ENCODE data around the gene BZW2. TPM values are rescaled to one million over a fixed set of nuclear protein-coding genes. Genes with fewer than 3 reads are reported as not detected.

BZW2 gene
- total and polyA plus RNA-seq, 2 of the 13 experiments (the other 11 are each of a cell fraction or from before 2014, with no cell fraction given) = 21.8 to 95.2 TPM

- TF ChIP-seq ZFP90 (CRISPR knock-in tag; IDR thresholded peaks at IDR 0.05; ENCODE audit: borderline replicate concordance) (no peak), IRF9 (CRISPR knock-in tag; IDR thresholded peaks at IDR 0.05; ENCODE audit: borderline replicate concordance) (no peak), BCL6 (CRISPR knock-in tag; IDR thresholded peaks at IDR 0.05) (no peak), MXD3 (CRISPR knock-in tag; IDR thresholded peaks at IDR 0.05) (no peak), SKIL (CRISPR knock-in tag; IDR thresholded peaks at IDR 0.05; ENCODE audit: borderline replicate concordance) (no peak), ZNF616 (CRISPR knock-in tag; IDR thresholded peaks at IDR 0.05; ENCODE audit: low read depth) (no peak)
These were observed 1.5 kb downstream of the BZW2 start (continued) for GRCh38 chr7:16647435-16647960.

DNA sequence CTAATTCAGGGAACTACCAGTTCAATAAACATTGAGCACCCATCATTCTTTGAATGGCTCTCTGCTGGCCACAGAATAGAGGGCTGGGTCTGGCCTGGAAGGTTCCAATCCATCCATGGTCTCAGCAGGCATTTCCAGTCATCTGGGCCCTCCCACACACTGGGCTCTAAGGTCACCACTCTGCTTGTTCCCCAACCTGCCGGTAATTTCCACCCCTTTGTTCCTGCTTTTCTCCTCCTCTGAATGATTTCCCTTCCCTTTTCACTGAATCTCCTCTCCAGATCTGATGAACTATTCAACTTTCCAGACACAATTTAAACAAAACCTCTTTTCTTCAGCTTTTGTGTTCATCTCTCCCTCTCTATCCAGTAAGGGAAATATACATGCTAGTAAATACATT, 2.6 kb downstream of the BZW2 start:
- Histone ChIP-seq H3K9ac (ENCODE audit: insufficient read depth, low read depth, low read length) (peak overlapping the region; percentile 20), H3K4me1 (ENCODE audit: insufficient read depth, low read length) (peaks cover 66% of the 10 kb centered on the region), H2AFZ (ENCODE audit: low read length) (no peak overlapping the region), H4K20me1 (ENCODE audit: insufficient read depth, low read length) (peaks cover 26% of the 10 kb centered on the region), H3K4me2 (ENCODE audit: low read depth, low read length) (peak overlapping the region; percentile 79), H3K4me3 (replicated peaks in 1 of 3; ENCODE audit: insufficient read depth in 1 of 3, low read depth in 2 of 3, low read length in 3 of 3) (peak overlapping the region; percentile 13 to 41 (median 27); a peak in 3 of 6 replicates), H3K27me3 (ENCODE audit: control insufficient read depth in 1 of 2, insufficient read depth in 2 of 2, low read length in 2 of 2) (no peaks in the 10 kb centered on the region; a peak in 1 of 5 replicates), H3K9me3 (ENCODE audit: low read length) (no peaks in the 10 kb centered on the region), H3K79me2 (ENCODE audit: insufficient read depth, low read length) (peaks cover 82% of the 10 kb centered on the region), H3K36me3 (replicated peaks in 1 of 2; ENCODE audit: control insufficient read depth in 1 of 2, insufficient read depth in 2 of 2, low read length in 2 of 2) (no peaks in the 10 kb centered on the region), H3K27ac (ENCODE audit: extremely low read length, insufficient read depth, low read length) (peak overlapping the region; percentile 38)
- ChIA-PET POLR2A (no interaction called here), CTCF (ENCODE audit: low intra/inter-chr PET ratio, low total read pairs) (no interaction called here)
- no TSS peak for BruUV-seq (replicated peaks)
- peak; percentile 17; the same call in 2 of the 3 replicates for ATAC-seq
- DNase-seq (ENCODE audit: low spot score) = peak; percentile 23
- intact Hi-C loops (cut with micrococcal nuclease; ENCODE audit: unreplicated experiment) = no loop called here
- 0% methylated on average over 1 of the region's 1 CpG for WGBS (ENCODE audit: low lambda C conversion rate)
- in situ Hi-C loops (cut with HindIII; ENCODE audit: extremely low pct_ligation_motif_present, low pct_unique_long_range_greater_than_20kb) = no loop called here
- no peak for FAIRE-seq
- TF ChIP-seq ZNF3 (CRISPR knock-in tag; IDR thresholded peaks at IDR 0.05) (no peak), SOX6 (IDR thresholded peaks at IDR 0.05) (no peak), SOX6 (CRISPR knock-in tag; IDR thresholded peaks at IDR 0.05) (peak; percentile 40), ZNF558 (CRISPR knock-in tag; IDR thresholded peaks at IDR 0.05; ENCODE audit: borderline replicate concordance) (no peak), HNF4G (IDR thresholded peaks at IDR 0.05; ENCODE audit: borderline replicate concordance, low read depth, low read length) (peak; percentile 10; the same call in 1 of the 2 replicates), HNF4G (CRISPR knock-in tag; IDR thresholded peaks at IDR 0.05; ENCODE audit: borderline replicate concordance, low read depth) (no peak), MYNN (CRISPR knock-in tag; IDR thresholded peaks at IDR 0.05; ENCODE audit: low read depth) (no peak), ZNF317 (CRISPR knock-in tag; IDR thresholded peaks at IDR 0.05) (peak; percentile 41; the same call in 1 of the 2 replicates), CAMTA2 (CRISPR knock-in tag; IDR thresholded peaks at IDR 0.05; ENCODE audit: borderline replicate concordance) (no peak), ZNF292 (CRISPR knock-in tag; IDR thresholded peaks at IDR 0.05; ENCODE audit: borderline replicate concordance, low read depth) (0 out of 2 replicates have a peak, but pooled peaks have one; percentile 28), NFYC (CRISPR knock-in tag; IDR thresholded peaks at IDR 0.05) (no peak), ZSCAN29 (CRISPR knock-in tag; conservative IDR thresholded peaks at IDR 0.05) (no peak), NR2F6 (IDR thresholded peaks at IDR 0.05) (no peak; the same call in 1 of the 2 replicates), NR2F6 (CRISPR knock-in tag; IDR thresholded peaks at IDR 0.05) (0 out of 2 replicates have a peak, but pooled peaks have one; percentile 15), ZNF644 (CRISPR knock-in tag; IDR thresholded peaks at IDR 0.05; ENCODE audit: low read depth) (peak; percentile 52; the same call in 1 of the 2 replicates), TARDBP (CRISPR knock-in tag; IDR thresholded peaks at IDR 0.05) (no peak), SAP130 (CRISPR knock-in tag; IDR thresholded peaks at IDR 0.05; ENCODE audit: low read depth) (0 out of 2 replicates have a peak, but pooled peaks have one; percentile 32)
